Immature natural killer cell (primary cell): ENCODE results near the gene ERVH48-1. TPM values are rescaled to one million over a fixed set of nuclear protein-coding genes. Genes with fewer than 3 reads are reported as not detected.

Experiments
- DNase-seq, 3 donors: peaks; one replicate each; pipeline ENCODE4 v3.0.0; 2022; ENCODE audit warnings: mixed read lengths in 1 of 3
- H3K27ac Mint-ChIP-seq, 6 donors: one replicate each; pipeline ENCODE4 v1.8.0; 2020; ENCODE audit warnings: mixed read lengths in 6 of 6, mild to moderate bottlenecking in 5 of 6, inconsistent platforms in 4 of 6, moderate library complexity in 3 of 6
- H3K27me3 Mint-ChIP-seq, 3 donors: one replicate each; pipeline ENCODE4 v1.8.0; 2020 to 2021; ENCODE audit warnings: low read depth in 3 of 3, mild to moderate bottlenecking in 3 of 3, mixed read lengths in 3 of 3, moderate library complexity in 3 of 3, inconsistent platforms in 1 of 3
- H3K36me3 Mint-ChIP-seq, 3 donors: one replicate each; pipeline ENCODE4 v1.8.0; 2020; ENCODE audit warnings: mixed read lengths in 3 of 3, inconsistent platforms in 2 of 3, mild to moderate bottlenecking in 2 of 3
- H3K4me1 Mint-ChIP-seq, 2 donors: one replicate each; pipeline ENCODE4 v1.8.0; 2020; ENCODE audit warnings: inconsistent platforms in 2 of 2, mild to moderate bottlenecking in 2 of 2, mixed read lengths in 2 of 2, moderate library complexity in 1 of 2
- H3K4me3 Mint-ChIP-seq, 5 donors: one replicate each; pipeline ENCODE4 v1.8.0; 2020; ENCODE audit warnings: mild to moderate bottlenecking in 5 of 5, mixed read lengths in 5 of 5, inconsistent platforms in 3 of 5, moderate library complexity in 3 of 5
- H3K9me3 Mint-ChIP-seq, 6 donors: one replicate each; pipeline ENCODE4 v1.8.0; 2020; ENCODE audit warnings: mild to moderate bottlenecking in 6 of 6, mixed read lengths in 6 of 6, inconsistent platforms in 4 of 6, moderate library complexity in 3 of 6
- polyA plus RNA-seq, 3 donors: library from polyadenylated mRNA; unstranded; fragments of 300-500 nt; fragmentation: Illumina TruSeq; gene quantifications; one replicate each; pipeline ENCODE4 v1.2.3, GENCODE V29; 2021

The ERVH48-1 gene
- polyA plus RNA-seq, 3 donors from 2014 or later, result not detected

DNA sequence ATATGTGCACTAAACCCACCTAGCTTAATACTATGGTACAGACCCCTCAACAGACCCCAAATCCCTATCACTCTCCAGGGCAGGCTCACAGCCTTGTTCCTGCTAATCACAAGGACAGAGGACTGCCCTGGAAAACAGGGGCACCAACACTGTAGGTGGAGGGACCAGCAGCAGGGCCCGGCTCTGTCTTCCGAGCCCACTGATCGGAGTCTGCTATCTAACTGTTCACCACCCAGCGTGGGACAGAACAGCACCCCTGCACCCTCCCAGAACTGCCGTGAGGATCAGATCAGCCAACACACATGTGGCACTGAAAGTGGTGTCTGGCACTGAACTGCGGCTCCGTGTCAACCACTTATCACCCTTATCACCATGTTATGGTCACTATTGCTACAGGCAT, 52.3 kb downstream of the ERVH48-1 start:
- Mint-ChIP-seq H3K36me3 (peaks cover 7 to 31% (median 21%) of the 10 kb centered on the region in 3 donors), H3K9me3 (no peaks in the 10 kb centered on the region), H3K27ac (no peak overlapping the region), H3K27me3 (no peaks in the 10 kb centered on the region), H3K4me1 (peaks cover 4% of the 10 kb centered on the region in 2 donors), H3K4me3 (no peak overlapping the region)
- no peak for DNase-seq

DNA sequence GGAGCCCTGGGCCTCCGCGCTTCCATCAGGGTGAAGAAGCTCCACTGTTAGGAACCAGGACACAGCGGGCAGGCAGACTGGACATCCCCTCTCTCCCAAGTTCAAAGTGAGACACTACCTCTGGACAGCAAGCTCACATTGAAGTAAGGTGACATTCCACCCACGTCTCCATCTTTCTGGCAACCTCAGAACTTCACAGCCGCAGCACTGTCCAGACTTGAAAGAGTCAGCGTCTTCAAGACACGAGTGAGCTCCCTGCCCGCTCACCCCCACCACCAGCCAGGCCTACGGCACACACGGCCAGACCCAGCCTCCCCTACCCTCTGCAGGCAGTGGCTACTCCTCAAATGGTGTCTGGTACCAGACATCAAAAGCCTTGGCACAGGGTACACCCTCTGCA, 57.2 kb downstream of the ERVH48-1 start:
- Mint-ChIP-seq H3K4me1 (peaks cover 0 to 2% of the 10 kb centered on the region in 2 donors), H3K4me3 (no peak overlapping the region), H3K9me3 (no peaks in the 10 kb centered on the region), H3K27me3 (no peaks in the 10 kb centered on the region), H3K27ac (no peak overlapping the region), H3K36me3 (peaks cover 7 to 21% (median 10%) of the 10 kb centered on the region in 3 donors)
- DNase-seq, result no peak

Other genes starting within 250 kb of the ERVH48-1 start
- gene WDR4, start 46.1 kb downstream of the ERVH48-1 start, polyA plus RNA-seq, result 10 to 100 TPM in 1 of 3 donors, 1 to 10 TPM in 2; 4.2 to 17.5 (median 5.1) TPM
- 10 to 100 TPM in 1 of 3 donors, 1 to 10 TPM in 2; 7.1 to 22.1 (median 9.5) TPM for gene NDUFV3, start 32.3 kb downstream of the ERVH48-1 start, polyA plus RNA-seq
- gene PKNOX1, start 48.9 kb upstream of the ERVH48-1 start, polyA plus RNA-seq, result 10 to 100 TPM; 11.0 to 25.3 (median 14.8) TPM
- not detected for gene CBS, start 150.2 kb upstream of the ERVH48-1 start, polyA plus RNA-seq
- 100 to 1,000 TPM in 1 of 3 donors, 10 to 100 TPM in 2; 55.1 to 107 (median 77.6) TPM for gene U2AF1, start 181.9 kb upstream of the ERVH48-1 start, polyA plus RNA-seq
- gene CRYAA, start 243.4 kb upstream of the ERVH48-1 start, polyA plus RNA-seq, result not detected